Measurements from ENCODE around the gene GAB1.

Gene GAB1

DNA sequence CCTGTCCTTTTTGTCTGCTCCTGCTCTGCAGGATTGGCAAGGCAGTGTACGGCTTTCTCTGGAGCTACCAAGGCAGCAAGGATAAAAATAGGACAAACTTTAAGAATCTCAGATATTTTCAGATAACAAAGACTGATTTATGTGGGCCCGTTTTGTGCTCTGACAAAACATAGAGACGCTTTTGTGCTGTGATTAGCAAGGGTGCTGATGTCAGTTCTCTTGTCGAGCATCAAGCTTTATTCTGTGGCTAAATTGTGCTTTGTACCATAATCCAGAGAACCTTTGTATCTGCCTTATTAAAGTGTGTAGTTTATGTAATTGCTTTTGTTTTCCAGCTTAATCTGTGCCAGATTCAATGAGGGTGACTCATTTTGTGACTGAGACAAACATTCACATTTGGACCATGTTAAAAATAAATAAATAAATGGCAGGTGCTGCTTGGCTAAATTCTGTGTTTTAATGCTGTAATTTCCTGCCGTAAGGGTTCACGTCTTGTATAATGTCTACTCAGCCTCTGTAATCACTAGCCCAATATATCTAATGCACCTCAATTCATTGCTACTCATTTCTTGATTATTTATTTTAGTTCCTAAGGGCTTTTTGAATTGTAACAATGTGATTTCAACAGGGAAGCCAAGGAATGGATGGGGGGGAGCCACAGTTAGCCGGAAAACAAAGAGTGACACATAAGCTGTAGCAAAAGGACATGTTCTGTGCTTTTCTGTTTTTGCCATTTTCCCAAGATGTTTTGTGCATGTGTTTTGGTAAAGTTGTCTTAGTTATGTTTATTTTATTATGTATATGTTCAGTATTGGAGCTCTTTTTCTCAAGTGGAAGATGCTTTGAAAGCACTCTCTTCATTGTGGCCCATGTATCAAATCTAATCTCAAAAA lies 75.1 kb downstream of the GAB1 start:
- no peak overlapping the region for H3K14ac ChIP-seq (ENCODE audit: low read length in 2 of 2)
- H3K23ac ChIP-seq (ENCODE audit: low read length in 2 of 2) = no peak overlapping the region
- no peak overlapping the region for H2BK15ac ChIP-seq (ENCODE audit: low read depth, poor library complexity, severe bottlenecking)
- no peak overlapping the region for H2BK5ac ChIP-seq (ENCODE audit: low read depth, low read length, poor library complexity, severe bottlenecking)
- H3K79me1 ChIP-seq (replicated peaks; ENCODE audit: low read length, poor library complexity, severe bottlenecking) = peaks cover 21% of the 10 kb centered on the region
- no peak overlapping the region for H2BK120ac ChIP-seq (ENCODE audit: low read depth, low read length)
- H4K91ac ChIP-seq (ENCODE audit: low read length) = no peak overlapping the region
- H3K9me3 ChIP-seq (ENCODE audit: control insufficient read depth, low read length) = no peaks in the 10 kb centered on the region
- no peaks in the 10 kb centered on the region for H3K27me3 ChIP-seq (ENCODE audit: control insufficient read depth in 1 of 2, insufficient read depth in 1 of 2, low read length in 2 of 2)
- H2AK5ac ChIP-seq (ENCODE audit: low read length, severe bottlenecking) = no peak overlapping the region
- H2BK12ac ChIP-seq (ENCODE audit: low read length in 2 of 2) = no peak overlapping the region
- no peak overlapping the region for H2AFZ ChIP-seq (ENCODE audit: low read depth, low read length)
- no peak overlapping the region for H4K8ac ChIP-seq (ENCODE audit: low read length)
- no peak overlapping the region for H3K27ac ChIP-seq (ENCODE audit: low read length, poor library complexity, severe bottlenecking)
- no peak overlapping the region for H3K18ac ChIP-seq (ENCODE audit: low read depth in 1 of 2, low read length in 2 of 2)
- peaks cover 0 to 12% of the 10 kb centered on the region in 2 experiments for H3K36me3 ChIP-seq (ENCODE audit: control insufficient read depth in 1 of 2, insufficient read depth in 2 of 2, low read depth in 1 of 2, low read length in 2 of 2)
- no peaks in the 10 kb centered on the region for H3K4me1 ChIP-seq (ENCODE audit: control insufficient read depth, insufficient read depth, low read depth, low read length)
- peak overlapping the region in 1 of 2 experiments; percentile 48 for H3K4me3 ChIP-seq (ENCODE audit: insufficient read depth in 1 of 2, low read depth in 1 of 2, low read length in 2 of 2)
- peak overlapping the region; percentile 64 for H3K9ac ChIP-seq (ENCODE audit: low read length)
- peak; percentile 47 for DNase-seq
- no peak overlapping the region for H3K4me2 ChIP-seq (ENCODE audit: low read length, poor library complexity, severe bottlenecking)
- WGBS = 30% methylated on average over 7 of the region's 7 CpGs
- H3K4ac ChIP-seq (ENCODE audit: low read depth in 1 of 2, low read length in 2 of 2) = no peak overlapping the region

- H3K27ac ChIP-seq (ENCODE audit: low read length, poor library complexity, severe bottlenecking) = no peak overlapping the region
Measured at GRCh38 chr4:143412420-143412758, 75.7 kb downstream of the GAB1 start.

GRCh38 chr4:143417679-143418403 lies 81.2 kb downstream of the GAB1 start:
- Histone ChIP-seq H3K4me3 (ENCODE audit: insufficient read depth in 1 of 2, low read depth in 1 of 2, low read length in 2 of 2) (no peak overlapping the region), H3K9me3 (ENCODE audit: control insufficient read depth, low read length) (no peaks in the 10 kb centered on the region), H2BK12ac (ENCODE audit: low read length in 2 of 2) (no peak overlapping the region), H3K79me1 (replicated peaks; ENCODE audit: low read length, poor library complexity, severe bottlenecking) (peaks cover 8% of the 10 kb centered on the region), H2BK5ac (ENCODE audit: low read depth, low read length, poor library complexity, severe bottlenecking) (no peak overlapping the region), H3K4me1 (ENCODE audit: control insufficient read depth, insufficient read depth, low read depth, low read length) (no peaks in the 10 kb centered on the region), H4K91ac (ENCODE audit: low read length) (no peak overlapping the region), H3K36me3 (ENCODE audit: control insufficient read depth in 1 of 2, insufficient read depth in 2 of 2, low read depth in 1 of 2, low read length in 2 of 2) (peaks cover 0 to 26% of the 10 kb centered on the region in 2 experiments), H2AK5ac (ENCODE audit: low read length, severe bottlenecking) (no peak overlapping the region), H3K23ac (ENCODE audit: low read length in 2 of 2) (no peak overlapping the region), H3K4me2 (ENCODE audit: low read length, poor library complexity, severe bottlenecking) (no peak overlapping the region), H3K4ac (ENCODE audit: low read depth in 1 of 2, low read length in 2 of 2) (no peak overlapping the region), H3K27me3 (ENCODE audit: control insufficient read depth in 1 of 2, insufficient read depth in 1 of 2, low read length in 2 of 2) (no peaks in the 10 kb centered on the region), H2BK120ac (ENCODE audit: low read depth, low read length) (no peak overlapping the region), H3K9ac (ENCODE audit: low read length) (no peak overlapping the region), H2BK15ac (ENCODE audit: low read depth, poor library complexity, severe bottlenecking) (no peak overlapping the region), H3K18ac (ENCODE audit: low read depth in 1 of 2, low read length in 2 of 2) (no peak overlapping the region), H3K14ac (ENCODE audit: low read length in 2 of 2) (no peak overlapping the region), H2AFZ (ENCODE audit: low read depth, low read length) (no peak overlapping the region), H3K27ac (ENCODE audit: low read length, poor library complexity, severe bottlenecking) (no peak overlapping the region), H4K8ac (ENCODE audit: low read length) (no peak overlapping the region)
- DNase-seq = no peak
- WGBS = 97% methylated on average over 11 of the region's 12 CpGs

More at GRCh38 chr4:143412420-143412758, 75.7 kb downstream of the GAB1 start:
- Histone ChIP-seq H3K4me3 (ENCODE audit: insufficient read depth in 1 of 2, low read depth in 1 of 2, low read length in 2 of 2) (no peak overlapping the region), H2BK12ac (ENCODE audit: low read length in 2 of 2) (no peak overlapping the region), H3K9me3 (ENCODE audit: control insufficient read depth, low read length) (no peaks in the 10 kb centered on the region), H3K9ac (ENCODE audit: low read length) (no peak overlapping the region), H4K8ac (ENCODE audit: low read length) (no peak overlapping the region), H3K23ac (ENCODE audit: low read length in 2 of 2) (no peak overlapping the region), H3K4ac (ENCODE audit: low read depth in 1 of 2, low read length in 2 of 2) (no peak overlapping the region), H3K27me3 (ENCODE audit: control insufficient read depth in 1 of 2, insufficient read depth in 1 of 2, low read length in 2 of 2) (no peaks in the 10 kb centered on the region), H3K4me2 (ENCODE audit: low read length, poor library complexity, severe bottlenecking) (no peak overlapping the region), H4K91ac (ENCODE audit: low read length) (no peak overlapping the region), H3K79me1 (replicated peaks; ENCODE audit: low read length, poor library complexity, severe bottlenecking) (peaks cover 23% of the 10 kb centered on the region), H3K4me1 (ENCODE audit: control insufficient read depth, insufficient read depth, low read depth, low read length) (no peaks in the 10 kb centered on the region), H2AK5ac (ENCODE audit: low read length, severe bottlenecking) (no peak overlapping the region), H3K14ac (ENCODE audit: low read length in 2 of 2) (no peak overlapping the region), H2BK15ac (ENCODE audit: low read depth, poor library complexity, severe bottlenecking) (no peak overlapping the region), H3K36me3 (ENCODE audit: control insufficient read depth in 1 of 2, insufficient read depth in 2 of 2, low read depth in 1 of 2, low read length in 2 of 2) (peaks cover 0 to 17% of the 10 kb centered on the region in 2 experiments), H2BK120ac (ENCODE audit: low read depth, low read length) (no peak overlapping the region), H2BK5ac (ENCODE audit: low read depth, low read length, poor library complexity, severe bottlenecking) (no peak overlapping the region), H2AFZ (ENCODE audit: low read depth, low read length) (no peak overlapping the region), H3K18ac (ENCODE audit: low read depth in 1 of 2, low read length in 2 of 2) (no peak overlapping the region)
- no CpG with 5 or more reads among the region's 3 CpGs for WGBS
- DNase-seq = no peak

DNA sequence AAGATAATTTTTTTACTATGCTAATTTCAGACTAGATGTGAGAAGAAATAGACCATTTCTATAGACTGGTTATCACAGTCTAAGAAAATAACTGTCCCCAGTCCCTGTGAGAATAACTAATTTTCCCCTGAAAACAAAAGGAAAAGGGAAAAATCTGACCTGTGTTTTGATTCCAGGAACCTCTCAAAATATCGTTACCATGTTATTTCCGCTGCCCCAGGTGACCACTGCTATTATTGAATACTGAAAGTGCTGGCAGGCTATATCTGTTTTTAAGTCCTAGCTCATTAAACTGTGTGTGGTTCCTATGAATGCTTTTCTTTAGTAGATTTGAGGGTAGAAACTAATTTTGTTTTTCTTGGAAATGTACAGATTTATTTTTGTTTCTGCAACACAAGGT lies 83.6 kb downstream of the GAB1 start:
- peaks cover 7% of the 10 kb centered on the region for H3K79me1 ChIP-seq (replicated peaks; ENCODE audit: low read length, poor library complexity, severe bottlenecking)
- H2BK120ac ChIP-seq (ENCODE audit: low read depth, low read length) = no peak overlapping the region
- H2BK15ac ChIP-seq (ENCODE audit: low read depth, poor library complexity, severe bottlenecking) = no peak overlapping the region
- no peaks in the 10 kb centered on the region for H3K9me3 ChIP-seq (ENCODE audit: control insufficient read depth, low read length)
- H2AK5ac ChIP-seq (ENCODE audit: low read length, severe bottlenecking) = no peak overlapping the region
- H4K91ac ChIP-seq (ENCODE audit: low read length) = no peak overlapping the region
- H3K4ac ChIP-seq (ENCODE audit: low read depth in 1 of 2, low read length in 2 of 2) = no peak overlapping the region
- H3K18ac ChIP-seq (ENCODE audit: low read depth in 1 of 2, low read length in 2 of 2) = no peak overlapping the region
- no peak overlapping the region for H4K8ac ChIP-seq (ENCODE audit: low read length)
- H3K23ac ChIP-seq (ENCODE audit: low read length in 2 of 2) = no peak overlapping the region
- H3K36me3 ChIP-seq (ENCODE audit: control insufficient read depth in 1 of 2, insufficient read depth in 2 of 2, low read depth in 1 of 2, low read length in 2 of 2) = peaks cover 2 to 28% of the 10 kb centered on the region in 2 experiments
- H3K4me2 ChIP-seq (ENCODE audit: low read length, poor library complexity, severe bottlenecking) = no peak overlapping the region
- no peak overlapping the region for H2BK5ac ChIP-seq (ENCODE audit: low read depth, low read length, poor library complexity, severe bottlenecking)
- WGBS = 100% methylated on average over 2 of the region's 2 CpGs
- no peak for DNase-seq
- H3K14ac ChIP-seq (ENCODE audit: low read length in 2 of 2) = no peak overlapping the region
- no peaks in the 10 kb centered on the region for H3K4me1 ChIP-seq (ENCODE audit: control insufficient read depth, insufficient read depth, low read depth, low read length)
- H2AFZ ChIP-seq (ENCODE audit: low read depth, low read length) = no peak overlapping the region
- no peak overlapping the region for H3K4me3 ChIP-seq (ENCODE audit: insufficient read depth in 1 of 2, low read depth in 1 of 2, low read length in 2 of 2)
- no peak overlapping the region for H2BK12ac ChIP-seq (ENCODE audit: low read length in 2 of 2)
- H3K27me3 ChIP-seq (ENCODE audit: control insufficient read depth in 1 of 2, insufficient read depth in 1 of 2, low read length in 2 of 2) = no peaks in the 10 kb centered on the region
- no peak overlapping the region for H3K27ac ChIP-seq (ENCODE audit: low read length, poor library complexity, severe bottlenecking)
- H3K9ac ChIP-seq (ENCODE audit: low read length) = no peak overlapping the region

Data from mesenchymal stem cell (in vitro differentiated cells and primary cell).